ENCODE data around the gene ACTR6. TPM values are rescaled to one million over a fixed set of nuclear protein-coding genes. Genes with fewer than 3 reads are reported as not detected.
"Not testable (repeated sequence)": the region's sequence is repeated elsewhere in the genome, so short reads cannot be mapped to it uniquely, and the experiment has no call there.

ACTR6 gene
- polyA plus RNA-seq, 1 donor from 2014 or later = 29.8 TPM

DNA sequence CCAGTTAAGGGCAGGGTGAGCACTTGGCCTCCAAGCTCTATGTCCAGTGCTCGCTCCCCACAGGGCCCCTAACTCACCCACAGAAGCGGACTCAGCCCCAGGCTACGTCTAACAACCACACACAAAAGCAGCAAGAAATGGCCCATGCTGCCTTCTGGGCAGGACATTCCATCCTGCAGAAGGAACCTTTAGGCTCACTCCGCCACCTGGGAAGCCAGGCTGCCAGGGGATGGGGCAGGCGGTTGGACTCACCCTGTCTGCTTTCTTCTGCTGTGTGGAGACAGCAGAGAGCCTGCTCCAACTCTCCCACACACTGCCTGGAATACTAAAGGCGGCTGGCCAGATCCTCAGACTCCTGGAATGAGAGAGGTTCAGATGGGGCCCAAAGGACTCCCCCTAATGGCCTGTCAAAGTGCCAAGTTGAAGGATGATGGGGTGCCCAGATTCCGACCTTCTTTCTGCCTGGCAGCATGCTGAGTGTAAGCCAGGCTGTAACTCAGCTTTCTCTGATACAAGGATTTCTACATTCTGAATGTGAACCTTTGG lies 30.2 kb upstream of the ACTR6 start:
- H3K27ac Mint-ChIP-seq = peak overlapping the region in 1 of 3 donors; percentile 14
- no peaks in the 10 kb centered on the region for H3K9me3 Mint-ChIP-seq
- H3K27me3 Mint-ChIP-seq = no peaks in the 10 kb centered on the region
- H3K4me1 Mint-ChIP-seq = no peaks in the 10 kb centered on the region
- H3K36me3 Mint-ChIP-seq = peaks cover 16% of the 10 kb centered on the region
- H3K4me3 Mint-ChIP-seq = no peak overlapping the region

DNA sequence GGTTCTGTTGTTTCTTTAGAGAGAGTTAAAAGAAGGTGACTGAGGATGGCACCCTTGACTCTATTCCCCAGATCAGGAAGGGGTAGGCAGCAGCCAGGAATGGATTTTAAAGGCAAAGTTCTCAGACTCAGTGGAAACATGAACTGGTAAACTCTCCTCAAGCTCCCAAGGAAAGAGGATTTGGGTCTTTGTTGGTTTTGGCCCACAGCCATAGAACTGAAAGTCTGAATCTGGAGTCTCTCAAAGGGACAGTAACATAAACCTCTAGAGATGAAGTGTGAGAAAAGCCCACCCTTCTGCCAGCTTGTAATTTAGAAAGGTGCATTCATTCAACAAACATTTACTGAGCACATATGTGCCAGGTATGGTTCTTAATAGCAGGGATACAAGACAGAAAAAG lies 29.4 kb upstream of the ACTR6 start:
- Mint-ChIP-seq H3K4me3 (peak overlapping the region in 1 of 4 donors; percentile 8), H3K27me3 (no peaks in the 10 kb centered on the region), H3K9me3 (no peaks in the 10 kb centered on the region), H3K27ac (no peak overlapping the region), H3K36me3 (peaks cover 16% of the 10 kb centered on the region), H3K4me1 (no peaks in the 10 kb centered on the region)

DNA sequence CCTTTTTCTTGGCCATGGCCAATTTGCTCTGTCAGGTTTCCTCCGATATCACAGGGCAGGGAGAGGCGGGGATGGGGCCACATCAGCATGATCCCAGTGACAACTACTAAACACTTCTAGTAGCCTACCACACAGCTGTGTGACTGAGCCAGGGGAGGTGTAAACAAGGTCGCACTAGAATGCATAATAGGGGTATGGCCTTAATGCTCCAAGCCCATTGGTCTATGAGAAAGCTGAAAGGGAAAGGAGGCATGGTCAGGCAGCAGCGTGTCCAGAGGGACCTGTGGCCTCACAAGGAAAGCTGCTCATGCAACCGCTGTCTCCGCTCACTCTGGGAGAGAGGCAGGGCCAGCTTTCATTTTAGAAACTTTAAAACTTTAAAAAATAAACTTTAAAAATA lies 27.5 kb upstream of the ACTR6 start:
- Mint-ChIP-seq H3K36me3 (peaks cover 12% of the 10 kb centered on the region), H3K27me3 (no peaks in the 10 kb centered on the region), H3K9me3 (no peaks in the 10 kb centered on the region), H3K27ac (no peak overlapping the region), H3K4me1 (no peaks in the 10 kb centered on the region), H3K4me3 (no peak overlapping the region)

DNA sequence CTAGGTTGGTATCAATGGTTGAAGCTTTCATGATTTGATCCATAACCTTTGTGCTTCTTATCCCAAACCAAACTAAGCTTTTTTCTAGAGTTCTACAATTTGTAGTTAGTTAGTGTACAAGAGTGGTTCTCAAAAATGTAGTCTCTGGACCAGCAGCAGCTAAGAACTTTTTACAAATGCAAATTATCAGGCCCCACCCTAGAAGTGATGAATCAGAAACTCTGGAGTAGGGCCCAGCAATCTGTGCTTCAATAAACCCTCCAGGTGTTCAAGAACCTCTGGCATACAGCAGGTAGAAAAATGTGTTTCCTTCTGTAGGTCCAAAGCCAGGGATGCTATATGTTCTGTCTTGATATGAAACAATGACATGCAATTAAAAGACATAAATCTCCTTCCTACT lies 26.1 kb upstream of the ACTR6 start:
- H3K4me3 Mint-ChIP-seq = no peak overlapping the region
- H3K9me3 Mint-ChIP-seq = no peaks in the 10 kb centered on the region
- H3K27ac Mint-ChIP-seq = no peak overlapping the region
- peaks cover 6% of the 10 kb centered on the region for H3K36me3 Mint-ChIP-seq
- H3K4me1 Mint-ChIP-seq = no peaks in the 10 kb centered on the region
- no peaks in the 10 kb centered on the region for H3K27me3 Mint-ChIP-seq

DNA sequence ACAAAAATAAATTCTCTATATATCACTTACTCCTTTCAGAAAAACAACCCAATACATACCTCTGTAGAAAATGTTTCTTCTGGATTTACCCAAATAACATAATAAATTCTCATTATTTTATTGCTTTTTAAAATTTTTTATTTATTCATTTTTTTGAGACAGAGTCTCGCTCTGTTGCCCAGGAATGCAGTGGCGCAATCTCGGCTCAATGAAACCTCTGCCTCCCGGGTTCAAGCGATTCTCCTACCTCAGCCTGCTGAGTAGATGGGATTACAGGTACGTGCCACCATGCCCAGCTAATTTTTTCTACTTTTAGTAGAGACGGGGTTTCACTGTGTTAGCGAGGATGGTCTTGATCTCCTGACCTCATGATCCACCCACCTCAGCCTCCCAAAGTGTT lies 24.1 kb upstream of the ACTR6 start:
- not testable (repeated sequence) for H3K4me3 Mint-ChIP-seq

DNA sequence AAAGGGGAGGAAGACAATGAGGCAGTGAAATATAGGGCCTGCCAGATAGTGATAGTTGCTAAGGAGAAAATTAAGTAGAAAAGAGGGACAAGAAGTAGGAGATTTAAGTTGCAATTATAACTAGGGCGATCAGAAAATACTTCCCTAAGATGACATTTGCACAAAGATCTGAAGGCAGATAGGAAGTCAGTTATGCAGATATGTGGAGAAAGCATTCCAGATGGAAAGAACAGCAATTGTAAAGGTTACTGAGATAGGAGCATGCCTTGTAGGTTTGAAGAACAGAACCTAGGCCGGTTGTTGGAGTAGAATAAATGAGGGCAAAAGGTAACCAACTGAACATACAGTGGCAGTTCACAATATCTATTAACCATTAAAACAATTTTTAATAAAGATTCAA lies 21.4 kb upstream of the ACTR6 start:
- H3K9me3 Mint-ChIP-seq = no peaks in the 10 kb centered on the region

More for the DNA sequence above, 24.1 kb upstream of the ACTR6 start:
- not testable (repeated sequence) for H3K4me1 Mint-ChIP-seq, H3K27me3 Mint-ChIP-seq, H3K36me3 Mint-ChIP-seq, H3K9me3 Mint-ChIP-seq, H3K27ac Mint-ChIP-seq

DNA sequence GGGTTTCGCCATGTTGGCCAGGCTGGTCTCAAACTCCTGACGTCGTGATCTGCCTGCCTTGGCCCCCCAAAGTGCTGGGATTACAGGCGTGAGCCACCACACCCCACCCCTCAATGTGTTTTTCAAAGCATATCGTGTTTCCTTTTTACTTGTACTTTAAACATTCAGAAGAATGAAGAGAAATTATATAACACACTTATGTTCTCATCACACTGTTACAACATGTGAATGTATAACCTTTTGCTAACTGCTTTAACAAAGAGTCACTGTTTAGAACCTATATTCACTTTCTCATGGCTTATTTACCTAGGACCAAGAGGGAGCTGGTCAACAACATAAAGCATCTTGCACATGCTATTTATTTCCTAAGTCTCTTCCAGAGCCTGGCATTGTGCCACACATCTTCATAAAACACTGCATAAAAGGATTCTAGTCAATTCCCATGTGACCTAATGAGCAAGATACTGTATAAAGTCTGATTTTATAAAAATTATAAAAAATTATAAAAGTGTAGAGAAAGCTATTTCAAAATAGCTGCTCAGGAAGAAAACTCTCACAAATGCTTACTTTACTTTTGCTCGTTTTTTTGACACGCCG lies 16.0 kb upstream of the ACTR6 start:
- no peak overlapping the region for H3K27ac Mint-ChIP-seq
- H3K9me3 Mint-ChIP-seq = no peaks in the 10 kb centered on the region
- no peaks in the 10 kb centered on the region for H3K27me3 Mint-ChIP-seq
- no peak overlapping the region for H3K4me3 Mint-ChIP-seq
- peaks cover 2% of the 10 kb centered on the region for H3K36me3 Mint-ChIP-seq
- H3K4me1 Mint-ChIP-seq = peaks cover 5 to 11% (median 11%) of the 10 kb centered on the region in 3 donors

More for the DNA sequence above, 21.4 kb upstream of the ACTR6 start:
- peaks cover 5% of the 10 kb centered on the region for H3K36me3 Mint-ChIP-seq
- H3K27ac Mint-ChIP-seq = no peak overlapping the region
- no peaks in the 10 kb centered on the region for H3K27me3 Mint-ChIP-seq
- H3K4me1 Mint-ChIP-seq = peaks cover 5 to 7% (median 6%) of the 10 kb centered on the region in 3 donors
- no peak overlapping the region for H3K4me3 Mint-ChIP-seq

DNA sequence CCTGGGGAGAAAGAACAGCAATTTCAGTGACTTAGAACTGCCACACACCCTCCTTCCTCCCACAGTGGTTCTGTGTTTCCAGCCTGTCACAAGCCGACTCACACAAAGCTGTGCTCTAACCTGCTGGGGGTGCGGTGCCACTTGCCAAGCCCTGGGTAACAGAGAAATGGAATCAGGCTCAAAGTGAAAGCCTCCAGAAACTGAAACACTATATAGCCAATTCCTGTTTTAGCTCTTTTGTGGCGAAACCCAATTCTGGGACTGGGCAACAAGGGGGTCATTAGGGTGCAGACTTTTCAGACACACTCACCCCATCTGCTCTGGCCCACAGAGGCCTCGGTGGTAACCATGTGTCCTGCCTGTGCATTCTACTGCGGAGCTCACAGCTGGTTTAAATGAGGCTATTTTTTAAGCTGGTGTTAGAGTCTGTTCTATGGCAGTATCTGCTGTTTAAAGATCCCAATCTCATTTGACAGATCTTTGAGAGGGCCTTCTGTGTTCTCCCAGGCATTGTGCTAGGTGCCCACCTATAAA lies 15.2 kb upstream of the ACTR6 start:
- peaks cover 2% of the 10 kb centered on the region for H3K36me3 Mint-ChIP-seq
- peaks cover 5 to 11% (median 11%) of the 10 kb centered on the region in 3 donors for H3K4me1 Mint-ChIP-seq
- peak overlapping the region in 1 of 3 donors; percentile 61 for H3K27ac Mint-ChIP-seq

DNA sequence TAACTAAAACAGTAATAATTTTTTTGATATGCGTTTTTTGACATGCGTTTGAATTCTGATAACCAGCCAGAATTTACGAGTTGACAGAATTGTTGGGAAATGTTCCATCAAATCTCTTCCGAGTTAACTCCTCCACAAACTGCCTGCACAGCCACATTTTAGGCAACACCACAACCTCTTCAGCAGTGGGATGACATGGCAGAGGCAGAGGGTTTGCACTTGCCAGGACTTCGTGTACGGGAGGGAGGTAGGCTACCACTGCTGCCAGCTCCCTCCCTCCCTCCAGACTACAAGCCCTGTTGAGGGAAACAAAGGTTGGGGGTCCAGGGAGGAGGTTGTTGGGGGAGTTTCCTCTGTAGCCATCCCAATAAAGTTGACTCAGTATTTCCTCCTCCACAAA lies 14.5 kb upstream of the ACTR6 start:
- H3K27ac Mint-ChIP-seq = no peak overlapping the region
- no peaks in the 10 kb centered on the region for H3K27me3 Mint-ChIP-seq
- H3K36me3 Mint-ChIP-seq = peaks cover 2% of the 10 kb centered on the region
- H3K4me3 Mint-ChIP-seq = no peak overlapping the region
- peaks cover 5 to 11% (median 11%) of the 10 kb centered on the region in 3 donors for H3K4me1 Mint-ChIP-seq
- no peaks in the 10 kb centered on the region for H3K9me3 Mint-ChIP-seq

More for the DNA sequence above, 15.2 kb upstream of the ACTR6 start:
- no peaks in the 10 kb centered on the region for H3K9me3 Mint-ChIP-seq
- no peak overlapping the region for H3K4me3 Mint-ChIP-seq
- no peaks in the 10 kb centered on the region for H3K27me3 Mint-ChIP-seq

DNA sequence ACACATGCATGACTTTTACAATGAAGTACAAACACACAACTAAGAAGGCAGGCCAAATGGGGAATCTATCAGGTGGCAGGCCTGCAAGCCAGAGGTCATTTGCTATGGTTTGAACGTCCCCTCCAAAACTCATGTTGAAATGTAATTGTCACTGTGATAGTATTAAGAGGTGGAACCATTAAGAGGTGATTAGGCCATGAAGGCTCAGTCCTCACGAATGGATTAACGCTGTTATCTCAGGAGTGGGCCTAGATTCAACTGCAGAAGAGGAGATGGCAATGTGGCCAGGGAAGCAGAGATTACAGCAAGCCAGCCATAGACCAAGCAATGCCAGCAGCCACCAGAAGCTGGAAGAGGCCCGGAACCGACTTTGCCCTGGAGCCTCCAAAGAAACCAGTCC lies 13.5 kb upstream of the ACTR6 start:
- peaks cover 5 to 14% (median 9%) of the 10 kb centered on the region in 3 donors for H3K4me1 Mint-ChIP-seq
- no peak overlapping the region for H3K4me3 Mint-ChIP-seq
- H3K36me3 Mint-ChIP-seq = peaks cover 7% of the 10 kb centered on the region
- H3K27ac Mint-ChIP-seq = no peak overlapping the region
- H3K9me3 Mint-ChIP-seq = no peaks in the 10 kb centered on the region
- no peaks in the 10 kb centered on the region for H3K27me3 Mint-ChIP-seq

DNA sequence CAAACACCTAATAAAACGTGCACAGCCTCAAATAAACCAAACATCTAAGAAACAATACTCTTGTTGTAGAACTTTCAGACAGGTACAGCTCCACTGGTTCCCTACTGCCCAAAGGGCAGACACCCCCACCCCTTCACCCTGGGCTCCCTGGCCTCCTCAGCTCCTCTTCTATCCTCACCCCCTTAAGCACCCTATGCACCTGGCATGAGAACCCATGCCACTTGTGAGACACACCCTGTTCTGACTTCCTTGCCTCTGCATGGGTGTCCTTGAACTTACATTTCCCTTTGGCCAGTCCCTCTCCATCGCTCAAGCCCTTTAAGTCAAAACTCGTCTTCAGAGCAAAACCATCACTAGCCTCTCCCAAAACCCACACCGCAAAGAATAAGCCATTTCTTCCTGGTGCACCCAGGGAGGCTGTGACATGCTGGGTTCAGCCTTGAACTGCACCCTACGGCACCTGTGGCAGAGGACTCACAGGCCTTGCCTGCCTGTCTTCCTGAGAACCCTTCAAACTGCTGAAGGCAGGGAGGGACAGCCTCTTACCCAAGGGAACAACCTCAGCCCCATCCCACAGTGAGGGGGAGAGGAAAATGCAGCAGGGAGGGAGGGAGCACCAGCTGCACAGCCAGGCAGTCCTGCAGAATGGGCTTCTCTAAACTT lies 12.6 kb upstream of the ACTR6 start:
- H3K9me3 Mint-ChIP-seq = no peaks in the 10 kb centered on the region
- peaks cover 5 to 14% (median 9%) of the 10 kb centered on the region in 3 donors for H3K4me1 Mint-ChIP-seq
- peak overlapping the region in 1 of 3 donors; percentile 71 for H3K27ac Mint-ChIP-seq
- no peak overlapping the region for H3K4me3 Mint-ChIP-seq
- H3K36me3 Mint-ChIP-seq = peaks cover 7% of the 10 kb centered on the region
- no peaks in the 10 kb centered on the region for H3K27me3 Mint-ChIP-seq

DNA sequence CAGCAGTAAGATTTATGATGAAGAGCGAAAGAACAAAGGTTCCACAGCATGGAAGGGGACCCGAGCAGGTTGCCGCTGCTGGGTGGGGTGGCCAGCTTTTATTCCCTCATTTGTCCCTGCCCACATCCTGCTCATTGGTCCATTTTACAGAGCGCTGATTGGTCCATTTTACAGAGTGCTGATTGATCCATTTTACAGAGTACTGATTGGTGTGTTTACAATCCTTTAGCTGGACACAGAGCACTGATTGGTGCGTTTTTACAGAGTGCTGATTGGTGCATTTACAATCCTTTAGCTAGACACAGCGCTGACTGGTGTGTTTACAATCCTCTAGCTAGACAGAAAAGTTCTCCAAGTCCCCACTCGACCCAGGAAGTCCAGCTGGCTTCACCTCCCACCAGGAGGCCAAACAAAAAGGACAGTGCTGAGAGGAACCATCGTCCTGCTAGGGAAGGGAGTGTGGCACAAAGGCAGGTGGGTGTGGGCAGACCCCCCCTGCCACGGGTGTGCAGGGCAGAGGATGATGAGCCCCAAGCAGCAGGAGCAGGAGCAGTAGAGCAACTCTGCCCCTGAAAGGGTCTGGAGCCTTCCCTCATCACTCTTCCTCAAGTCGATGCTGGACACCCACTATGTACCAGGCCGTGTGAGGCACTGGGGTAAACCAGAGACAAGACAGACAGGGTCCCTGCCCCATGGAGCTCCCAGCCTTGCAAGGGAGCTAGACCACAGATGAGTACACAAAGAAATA lies 11.6 kb upstream of the ACTR6 start:
- peak overlapping the region in 1 of 3 donors; percentile 69 for H3K27ac Mint-ChIP-seq
- peak overlapping the region in 1 of 4 donors; percentile 70 for H3K4me3 Mint-ChIP-seq
- not testable (repeated sequence) for H3K9me3 Mint-ChIP-seq, H3K4me1 Mint-ChIP-seq, H3K27me3 Mint-ChIP-seq
- H3K36me3 Mint-ChIP-seq = peaks cover 11% of the 10 kb centered on the region

DNA sequence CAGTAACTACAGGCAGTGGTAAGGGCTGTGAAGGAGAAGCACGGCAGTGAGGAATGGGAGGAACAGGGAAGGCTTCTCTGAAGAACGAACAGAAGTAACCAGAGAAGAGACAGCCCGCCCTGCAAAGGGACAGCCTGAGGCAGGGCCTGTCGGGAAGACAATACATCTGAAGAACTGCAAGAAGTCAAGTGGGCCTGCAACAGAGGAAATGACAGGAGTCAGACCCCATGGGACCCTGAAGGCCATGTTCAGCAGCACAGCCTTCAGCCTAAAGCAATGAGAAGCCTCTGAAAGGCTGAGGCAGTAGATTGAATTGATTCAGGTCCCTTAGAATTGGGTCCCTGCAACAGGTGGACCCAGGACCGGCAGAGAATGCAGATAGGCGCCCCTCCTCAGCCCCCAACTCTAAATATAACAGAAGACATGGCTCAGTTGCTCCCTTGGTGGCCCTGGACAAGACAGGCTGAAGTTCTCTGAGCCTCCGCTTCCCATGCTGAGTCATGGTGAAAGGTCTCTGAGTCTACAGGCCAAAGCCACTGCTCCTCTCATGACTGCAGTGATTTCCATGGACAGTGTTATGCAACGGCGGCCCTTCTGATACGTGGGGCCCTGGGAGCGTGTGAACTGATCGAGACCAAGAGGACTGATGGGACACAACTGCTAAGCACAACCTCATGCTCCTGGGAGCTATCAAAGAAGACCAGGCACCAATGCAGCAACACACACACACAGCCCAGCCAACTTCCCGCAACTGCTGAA lies 10.8 kb upstream of the ACTR6 start:
- Mint-ChIP-seq H3K4me1 (peaks cover 0 to 8% (median 3%) of the 10 kb centered on the region in 3 donors), H3K36me3 (peaks cover 13% of the 10 kb centered on the region), H3K27me3 (no peaks in the 10 kb centered on the region), H3K9me3 (no peaks in the 10 kb centered on the region), H3K4me3 (peak overlapping the region in 1 of 4 donors; percentile 70), H3K27ac (peak overlapping the region in 1 of 3 donors; percentile 69)

DNA sequence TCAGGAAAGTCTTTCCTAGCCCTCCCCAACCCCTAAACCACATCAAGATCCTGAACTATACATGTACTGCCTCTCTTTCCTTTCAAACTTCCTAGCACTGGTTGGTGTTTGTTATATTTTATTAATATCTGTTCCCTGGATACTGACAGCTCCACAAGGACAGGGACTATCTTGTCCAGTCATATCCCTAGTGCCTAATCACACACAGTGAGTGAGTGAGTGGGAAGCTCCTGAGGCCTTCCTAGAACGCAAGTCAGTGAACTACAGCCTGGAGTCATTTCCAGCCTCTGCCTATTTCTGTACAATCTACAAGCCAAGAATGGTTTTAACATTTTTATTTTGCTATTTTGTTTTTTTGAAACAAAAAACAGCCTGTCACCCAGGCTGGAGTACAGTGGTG lies 7.5 kb upstream of the ACTR6 start:
- Mint-ChIP-seq H3K4me3 (no peak overlapping the region), H3K9me3 (no peaks in the 10 kb centered on the region), H3K36me3 (peaks cover 19% of the 10 kb centered on the region), H3K4me1 (peaks cover 0 to 4% (median 3%) of the 10 kb centered on the region in 3 donors), H3K27me3 (no peaks in the 10 kb centered on the region), H3K27ac (no peak overlapping the region)

Measured in IgD-negative memory B cell (primary cell).